Esophagus squamous epithelium (tissue), 5 donors: ENCODE results near the gene GRK5. TPM values are rescaled to one million over a fixed set of nuclear protein-coding genes. Genes with fewer than 3 reads are reported as not detected.

Experiments
- DNase-seq: peaks from one replicate; lab custom pipeline; 2025; lab: John Stamatoyannopoulos, UW
- H3K27ac ChIP-seq, 4 donors: fragments of 200-600 bp; sonication (generic); one replicate each; pipeline ENCODE4 v1.5.1; 2016 to 2019; ENCODE audit warnings: mild to moderate bottlenecking in 1 of 4
- H3K27me3 ChIP-seq, 4 donors: fragments of 200-600 bp; sonication (generic); 1 replicate in 3 of 4; 2 replicates in 1 of 4; pipeline versions ENCODE4 v1.5.1 to v1.6.0; 2017 to 2021; ENCODE audit warnings: antibody characterized with exemption in 1 of 4
- H3K36me3 ChIP-seq, 3 donors: fragments of 200-600 bp; sonication (generic); one replicate each; pipeline ENCODE4 v1.5.1; 2016 to 2019
- H3K4me1 ChIP-seq, 3 donors: fragments of 200-600 bp; sonication (generic); one replicate each; pipeline ENCODE4 v1.5.1; 2017 to 2019
- H3K4me3 ChIP-seq, 4 donors: fragments of 200-600 bp; sonication (generic); 1 replicate in 3 of 4; 2 replicates in 1 of 4; pipeline ENCODE4 v1.5.1; 2016 to 2019; ENCODE audit warnings: mild to moderate bottlenecking in 2 of 4, moderate library complexity in 1 of 4
- H3K9me3 ChIP-seq, 3 donors: fragments of 200-600 bp; sonication (generic); one replicate each; pipeline ENCODE4 v1.5.1; 2016 to 2019
- POLR2A ChIP-seq, 4 donors: fragments of 450-650 bp; IDR thresholded peaks; one replicate each; pipeline ENCODE4 v1.6.1; 2017; ENCODE audit warnings: antibody characterized with exemption in 4 of 4, mild to moderate bottlenecking in 4 of 4, moderate library complexity in 3 of 4
- WGBS, 2 donors: methylation state at CpG; one replicate each; pipeline ENCODE4 v1.1.5; 2018; 5-methylcytosine and 5-hydroxymethylcytosine counted together
- intact Hi-C: fragments of 100-400 bp; cut with DNase I; formaldehyde crosslinking; loops from one replicate; pipeline ENCODE4 v1.15.0; 2022
- total RNA-seq, 4 donors: library from RNA; depleted of rRNA; stranded (reverse); fragments of >200 nt; gene quantifications; one replicate each; pipeline ENCODE4 v1.1.0, GENCODE V29; 2016
- TF ChIP-seq, protein P1 (sequence below), 6 experiments: fragments of 450-650 bp in 4 of 6; fragments of 200-600 bp in 2 of 6; sonication (generic) in 2 of 6; IDR thresholded peaks; one replicate each; pipeline ENCODE4 v1.5.1; 2016 to 2019; ENCODE audit warnings: antibody characterized with exemption in 6 of 6, mild to moderate bottlenecking in 4 of 6, moderate library complexity in 4 of 6
- donor health status: DM: yes; HTN: yes; CAD: no.

Gene GRK5
- total RNA-seq, 4 donors from 2014 or later, result 2.4 to 18.9 (median 6.3) TPM

DNA sequence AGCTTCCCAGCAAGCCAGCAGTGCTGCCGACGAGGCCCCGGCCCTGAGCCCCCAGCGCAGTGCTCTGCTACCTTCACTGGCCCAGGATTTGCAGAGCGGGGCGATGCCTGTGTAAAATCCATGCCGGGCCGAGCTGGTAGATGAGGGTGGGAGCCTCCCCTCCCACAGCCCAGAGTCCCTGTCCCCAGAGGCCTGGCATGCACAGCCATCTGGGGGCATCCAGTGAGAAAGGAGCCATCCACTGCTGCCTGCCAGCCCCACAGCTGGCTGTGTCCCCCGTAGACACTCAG is 218.5 kb downstream of the GRK5 start:
- WGBS, 2 donors, result no CpG with 5 or more reads among the region's 9 CpGs
- no peaks in the 10 kb centered on the region for H3K9me3 ChIP-seq
- H3K4me3 ChIP-seq, result no peak overlapping the region
- peaks cover 0 to 30% (median 7%) of the 10 kb centered on the region in 3 donors for H3K4me1 ChIP-seq
- intact Hi-C loops, result loop anchor here (10.0 kb wide), 1 partner anchor 291 kb away; no protein-coding TSS in a partner anchor
- H3K27me3 ChIP-seq, result no peaks in the 10 kb centered on the region
- no peak for TF ChIP-seq POLR2A (IDR thresholded peaks at IDR 0.05)
- TF ChIP-seq, protein P1, sequence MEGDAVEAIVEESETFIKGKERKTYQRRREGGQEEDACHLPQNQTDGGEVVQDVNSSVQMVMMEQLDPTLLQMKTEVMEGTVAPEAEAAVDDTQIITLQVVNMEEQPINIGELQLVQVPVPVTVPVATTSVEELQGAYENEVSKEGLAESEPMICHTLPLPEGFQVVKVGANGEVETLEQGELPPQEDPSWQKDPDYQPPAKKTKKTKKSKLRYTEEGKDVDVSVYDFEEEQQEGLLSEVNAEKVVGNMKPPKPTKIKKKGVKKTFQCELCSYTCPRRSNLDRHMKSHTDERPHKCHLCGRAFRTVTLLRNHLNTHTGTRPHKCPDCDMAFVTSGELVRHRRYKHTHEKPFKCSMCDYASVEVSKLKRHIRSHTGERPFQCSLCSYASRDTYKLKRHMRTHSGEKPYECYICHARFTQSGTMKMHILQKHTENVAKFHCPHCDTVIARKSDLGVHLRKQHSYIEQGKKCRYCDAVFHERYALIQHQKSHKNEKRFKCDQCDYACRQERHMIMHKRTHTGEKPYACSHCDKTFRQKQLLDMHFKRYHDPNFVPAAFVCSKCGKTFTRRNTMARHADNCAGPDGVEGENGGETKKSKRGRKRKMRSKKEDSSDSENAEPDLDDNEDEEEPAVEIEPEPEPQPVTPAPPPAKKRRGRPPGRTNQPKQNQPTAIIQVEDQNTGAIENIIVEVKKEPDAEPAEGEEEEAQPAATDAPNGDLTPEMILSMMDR (IDR thresholded peaks at IDR 0.05), result no peak
- DNase-seq, result no peak
- H3K27ac ChIP-seq, result no peak overlapping the region
- H3K36me3 ChIP-seq, result peaks cover 0 to 55% (median 8%) of the 10 kb centered on the region in 3 donors

DNA sequence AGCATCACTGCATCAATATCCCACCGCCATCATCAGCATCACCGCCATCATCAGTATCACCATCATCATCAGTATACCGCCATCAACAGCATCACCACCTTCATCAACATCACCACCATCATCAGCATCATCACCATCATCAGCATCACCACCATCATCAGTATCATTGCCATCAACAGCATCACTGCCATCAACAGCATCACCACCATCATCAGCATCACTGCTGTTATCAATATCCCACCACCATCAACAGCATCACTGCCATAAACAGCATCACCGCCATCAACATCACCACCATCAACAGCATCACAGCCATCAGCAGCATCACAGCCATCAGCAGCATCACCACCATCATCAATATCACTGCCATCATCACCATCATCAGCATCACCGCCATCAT is 219.3 kb downstream of the GRK5 start:
- WGBS, 2 donors, result 92 to 96% methylated on average over 5 of the region's 5 CpGs
- intact Hi-C loops, result loop anchor here (10.0 kb wide), 1 partner anchor 292 kb away; no protein-coding TSS in a partner anchor
- Histone ChIP-seq H3K4me1 (peaks cover under 1 to 29% (median 4%) of the 10 kb centered on the region in 3 donors), H3K27me3 (no peaks in the 10 kb centered on the region), H3K4me3 (no peak overlapping the region), H3K27ac (no peak overlapping the region), H3K9me3 (no peaks in the 10 kb centered on the region), H3K36me3 (peaks cover 0 to 63% (median 8%) of the 10 kb centered on the region in 3 donors)
- TF ChIP-seq, protein P1 (IDR thresholded peaks at IDR 0.05), result no peak
- TF ChIP-seq POLR2A (IDR thresholded peaks at IDR 0.05), result no peak
- no peak for DNase-seq

DNA sequence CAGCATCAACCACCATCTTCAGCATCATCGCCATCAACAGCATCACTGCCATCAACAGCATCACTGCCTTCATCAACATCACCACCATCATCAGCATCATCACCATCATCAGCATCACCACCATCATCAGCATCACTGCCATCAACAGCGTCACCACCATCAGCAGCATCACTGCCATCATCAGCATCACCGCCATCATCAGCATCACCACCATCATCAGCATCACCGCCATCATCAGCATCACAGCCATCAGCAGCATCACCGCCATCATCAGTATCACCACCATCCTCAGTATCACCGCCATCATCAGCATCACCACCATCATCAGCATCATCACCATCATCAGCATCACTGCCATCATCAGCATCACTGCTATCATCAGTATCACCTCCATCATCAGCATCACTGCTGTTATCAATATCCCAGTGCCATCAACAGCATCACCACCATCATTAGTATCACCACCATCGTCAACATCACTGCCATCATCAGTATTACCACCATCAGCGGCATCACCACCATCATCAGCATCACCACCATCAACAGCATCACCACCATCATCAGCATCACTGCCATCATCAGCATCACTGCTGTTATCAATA is 220.0 kb downstream of the GRK5 start:
- peaks cover 0 to 70% (median 8%) of the 10 kb centered on the region in 3 donors for H3K36me3 ChIP-seq
- 80 to 89% methylated on average over 8 of the region's 8 CpGs for WGBS, 2 donors

DNA sequence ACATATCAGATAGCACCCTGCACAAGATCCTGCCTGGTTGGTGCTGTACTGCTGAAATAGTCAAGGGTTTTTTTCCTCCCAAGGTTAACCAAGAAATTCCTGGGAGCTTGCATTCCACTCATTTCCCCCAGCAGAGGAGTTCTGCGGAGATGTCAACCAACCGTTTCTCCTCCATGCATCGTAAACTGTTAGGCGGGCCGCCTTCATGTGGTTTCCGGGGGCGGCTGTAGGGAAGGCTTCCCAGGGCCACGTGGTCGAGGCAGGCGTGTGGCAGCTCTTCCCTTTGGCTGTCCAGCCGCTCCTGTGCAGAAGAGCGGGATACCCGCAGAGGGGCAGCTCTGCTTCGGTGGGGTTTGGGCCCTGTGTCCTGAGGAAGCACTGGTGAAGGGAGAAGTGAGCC is 221.4 kb downstream of the GRK5 start:
- Histone ChIP-seq H3K27ac (no peak overlapping the region), H3K9me3 (no peaks in the 10 kb centered on the region), H3K4me1 (peaks cover 0 to 13% (median 4%) of the 10 kb centered on the region in 3 donors), H3K36me3 (peaks cover 0 to 75% (median 8%) of the 10 kb centered on the region in 3 donors), H3K4me3 (no peak overlapping the region), H3K27me3 (no peaks in the 10 kb centered on the region)
- DNase-seq, result no peak
- WGBS, 2 donors, result 72 to 91% methylated on average over 2 to 10 of the region's 14 CpGs
- intact Hi-C loops, result loop anchor here (10.0 kb wide), 1 partner anchor 294 kb away; no protein-coding TSS in a partner anchor
- TF ChIP-seq, protein P1 (IDR thresholded peaks at IDR 0.05), result no peak

More for the DNA sequence above, 220.0 kb downstream of the GRK5 start:
- no peak for DNase-seq
- Histone ChIP-seq H3K9me3 (no peaks in the 10 kb centered on the region), H3K27me3 (no peaks in the 10 kb centered on the region), H3K4me3 (no peak overlapping the region), H3K4me1 (peaks cover 0 to 22% (median 4%) of the 10 kb centered on the region in 3 donors), H3K27ac (no peak overlapping the region)
- intact Hi-C loops, result loop anchor here (10.0 kb wide), 1 partner anchor 293 kb away; no protein-coding TSS in a partner anchor
- TF ChIP-seq, protein P1 (IDR thresholded peaks at IDR 0.05), result no peak
- no peak for TF ChIP-seq POLR2A (IDR thresholded peaks at IDR 0.05)

DNA sequence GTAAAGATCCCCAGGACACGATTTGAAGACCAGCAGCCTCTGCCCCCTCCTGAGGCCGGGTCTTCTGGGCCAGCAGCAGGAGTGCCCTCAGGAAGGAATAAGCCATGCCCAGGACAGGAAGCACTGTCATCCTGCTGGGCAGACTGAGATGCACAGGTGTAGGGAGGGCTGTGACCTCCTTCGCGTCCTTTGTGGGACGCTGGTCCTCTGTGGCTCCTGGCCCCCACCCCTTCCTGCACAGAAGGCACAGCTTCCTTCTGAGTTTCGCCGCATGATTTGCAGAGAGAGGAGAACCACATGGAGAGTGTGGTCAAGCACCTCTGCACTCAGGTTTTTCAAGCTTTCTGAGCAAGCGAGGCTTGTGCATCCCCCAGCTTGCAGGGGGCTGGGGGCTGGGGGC is 222.4 kb downstream of the GRK5 start:
- TF ChIP-seq, protein P1 (IDR thresholded peaks at IDR 0.05), result no peak
- TF ChIP-seq POLR2A (IDR thresholded peaks at IDR 0.05), result no peak
- H3K4me1 ChIP-seq, result peaks cover 0 to 7% (median 4%) of the 10 kb centered on the region in 3 donors
- H3K9me3 ChIP-seq, result no peaks in the 10 kb centered on the region
- H3K27ac ChIP-seq, result no peak overlapping the region
- no peak for DNase-seq
- intact Hi-C loops, result loop anchor here (10.0 kb wide), 1 partner anchor 295 kb away; no protein-coding TSS in a partner anchor
- H3K36me3 ChIP-seq, result peaks cover 0 to 79% (median 8%) of the 10 kb centered on the region in 3 donors
- 45 to 47% methylated on average over 4 to 5 of the region's 8 CpGs for WGBS, 2 donors
- no peaks in the 10 kb centered on the region for H3K27me3 ChIP-seq
- no peak overlapping the region for H3K4me3 ChIP-seq
